22Rv1 (cell line): ENCODE results near the gene SMTNL1.

Experiments used
- H3K27ac ChIP-seq: fragments of 450-650 bp; 2 replicates; pipeline ENCODE4 v1.5.1; 2017
- CTCF ChIP-seq: fragments of 450-650 bp; IDR thresholded peaks from 2 replicates; pipeline ENCODE4 v1.5.1; 2017; ENCODE audit warnings: mild to moderate bottlenecking
- ZFX ChIP-seq: fragments of 450-650 bp; IDR thresholded peaks from 2 replicates; pipeline ENCODE4 v1.6.1; 2017; ENCODE audit warnings: antibody characterized with exemption, borderline replicate concordance

The SMTNL1 gene

GRCh38 chr11:57571606-57572005, 34.2 kb downstream of the SMTNL1 start:
- TF ChIP-seq ZFX = no peak
- no peak for TF ChIP-seq CTCF
- no peak overlapping the region for H3K27ac ChIP-seq

GRCh38 chr11:57574061-57574460, 36.7 kb downstream of the SMTNL1 start:
- no peak overlapping the region for H3K27ac ChIP-seq
- no peak for TF ChIP-seq ZFX
- no peak for TF ChIP-seq CTCF

- no peak overlapping the region for H3K27ac ChIP-seq
- TF ChIP-seq CTCF (no peak), ZFX (no peak)
These were observed 46.9 kb downstream of the SMTNL1 start for GRCh38 chr11:57584341-57584740.

- no peak overlapping the region for H3K27ac ChIP-seq
These were observed 47.9 kb downstream of the SMTNL1 start for GRCh38 chr11:57585301-57585700.

GRCh38 chr11:57586711-57587245, 49.4 kb downstream of the SMTNL1 start:
- no peak for TF ChIP-seq ZFX
- no peak for TF ChIP-seq CTCF
- no peak overlapping the region for H3K27ac ChIP-seq

More at GRCh38 chr11:57585301-57585700, 47.9 kb downstream of the SMTNL1 start:
- no peak for TF ChIP-seq ZFX
- TF ChIP-seq CTCF = no peak

GRCh38 chr11:57588046-57588710, 50.8 kb downstream of the SMTNL1 start:
- TF ChIP-seq ZFX (no peak), CTCF (no peak)
- no peak overlapping the region for H3K27ac ChIP-seq

GRCh38 chr11:57596266-57596885, 59.0 kb downstream of the SMTNL1 start:
- H3K27ac ChIP-seq = no peak overlapping the region

More at GRCh38 chr11:57596266-57596885, 59.0 kb downstream of the SMTNL1 start:
- TF ChIP-seq ZFX (no peak), CTCF (no peak)
